Measurements from ENCODE around the gene DLGAP1. TPM values are rescaled to one million over a fixed set of nuclear protein-coding genes. Genes with fewer than 3 reads are reported as not detected.

DLGAP1 gene
- total and polyA plus RNA-seq, 10 donors = 0.11 to 6.0 (median 2.1) TPM

DNA sequence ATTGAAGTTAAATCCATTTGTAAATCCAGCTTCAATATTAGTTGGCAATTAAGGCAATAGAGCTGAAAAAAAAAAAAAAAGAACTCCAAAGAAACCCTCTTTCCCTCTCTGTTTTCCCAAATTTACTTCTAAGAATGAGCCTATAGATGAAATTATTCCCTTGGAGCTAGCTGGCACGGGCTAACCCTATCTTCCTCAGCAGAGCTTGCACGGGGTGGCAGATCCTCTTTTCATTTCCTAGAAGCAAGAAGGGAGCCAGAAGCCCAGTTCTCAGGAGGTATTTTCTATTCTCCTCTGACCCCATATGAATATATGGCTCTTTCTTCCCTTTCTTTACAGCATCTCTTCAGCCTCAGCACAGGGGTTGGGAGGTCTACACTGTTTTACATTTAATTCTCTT is 579.1 kb downstream of the DLGAP1 start:
- 18 to 41% (median 28%) methylated on average over 2 of the region's 2 CpGs for WGBS, 5 donors
- intact Hi-C loops (cut with DNase I; ENCODE audit: low total_unique reads) = loop anchor here (10.0 kb wide), 1 partner anchor 171 kb away; no protein-coding TSS in a partner anchor
- TF ChIP-seq POLR2A (IDR thresholded peaks at IDR 0.05) (no peak), POLR2AphosphoS5 (IDR thresholded peaks at IDR 0.05) (no peak)
- TF ChIP-seq, protein P1, sequence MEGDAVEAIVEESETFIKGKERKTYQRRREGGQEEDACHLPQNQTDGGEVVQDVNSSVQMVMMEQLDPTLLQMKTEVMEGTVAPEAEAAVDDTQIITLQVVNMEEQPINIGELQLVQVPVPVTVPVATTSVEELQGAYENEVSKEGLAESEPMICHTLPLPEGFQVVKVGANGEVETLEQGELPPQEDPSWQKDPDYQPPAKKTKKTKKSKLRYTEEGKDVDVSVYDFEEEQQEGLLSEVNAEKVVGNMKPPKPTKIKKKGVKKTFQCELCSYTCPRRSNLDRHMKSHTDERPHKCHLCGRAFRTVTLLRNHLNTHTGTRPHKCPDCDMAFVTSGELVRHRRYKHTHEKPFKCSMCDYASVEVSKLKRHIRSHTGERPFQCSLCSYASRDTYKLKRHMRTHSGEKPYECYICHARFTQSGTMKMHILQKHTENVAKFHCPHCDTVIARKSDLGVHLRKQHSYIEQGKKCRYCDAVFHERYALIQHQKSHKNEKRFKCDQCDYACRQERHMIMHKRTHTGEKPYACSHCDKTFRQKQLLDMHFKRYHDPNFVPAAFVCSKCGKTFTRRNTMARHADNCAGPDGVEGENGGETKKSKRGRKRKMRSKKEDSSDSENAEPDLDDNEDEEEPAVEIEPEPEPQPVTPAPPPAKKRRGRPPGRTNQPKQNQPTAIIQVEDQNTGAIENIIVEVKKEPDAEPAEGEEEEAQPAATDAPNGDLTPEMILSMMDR (IDR thresholded peaks at IDR 0.05 in 8 of 11, conservative IDR thresholded peaks at IDR 0.05 in 3 of 11) = no peak

DNA sequence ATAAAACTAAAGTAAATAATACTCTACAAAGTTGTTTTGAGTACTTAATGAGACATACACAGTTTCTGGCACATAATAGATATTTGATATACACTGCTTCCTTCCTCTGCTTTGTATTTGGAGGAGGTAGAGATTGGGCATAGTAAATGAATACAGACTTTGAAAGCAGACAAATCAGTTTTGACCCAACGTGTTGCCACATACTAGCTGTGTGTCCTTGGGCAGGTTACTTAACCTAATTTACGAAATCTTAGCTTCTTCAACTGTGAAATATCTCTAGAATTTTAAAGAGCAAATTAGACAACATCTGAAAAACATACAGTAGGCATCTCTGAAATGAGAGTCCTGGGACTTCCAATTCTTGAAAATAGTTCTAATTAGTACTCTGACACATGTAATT is 579.7 kb downstream of the DLGAP1 start:
- intact Hi-C loops (cut with DNase I; ENCODE audit: low total_unique reads) = loop anchor here (10.0 kb wide), 1 partner anchor 171 kb away; no protein-coding TSS in a partner anchor
- no peak overlapping the region for H3K27ac ChIP-seq

More for the DNA sequence above, 579.1 kb downstream of the DLGAP1 start:
- Histone ChIP-seq H3K4me3 (no peak overlapping the region), H3K36me3 (no peaks in the 10 kb centered on the region), H3K27ac (no peak overlapping the region), H3K9me3 (no peaks in the 10 kb centered on the region), H3K4me1 (peaks cover 0 to 32% (median 2%) of the 10 kb centered on the region in 6 donors), H3K27me3 (replicated peaks in 1 of 7) (peaks cover 0 to 23% (median 0%) of the 10 kb centered on the region in 7 donors)
- DNase-seq = no peak

GRCh38 chr18:3874581-3874980 is 580.5 kb downstream of the DLGAP1 start:
- peaks cover 0 to 32% (median 2%) of the 10 kb centered on the region in 6 donors for H3K4me1 ChIP-seq
- DNase-seq = no peak
- no peaks in the 10 kb centered on the region for H3K36me3 ChIP-seq
- 77 to 83% (median 81%) methylated on average over 3 of the region's 3 CpGs for WGBS, 5 donors
- intact Hi-C loops (cut with DNase I; ENCODE audit: low total_unique reads) = loop anchor here (10.0 kb wide), 1 partner anchor 170 kb away; no protein-coding TSS in a partner anchor
- no peak overlapping the region for H3K27ac ChIP-seq
- H3K9me3 ChIP-seq = no peaks in the 10 kb centered on the region
- TF ChIP-seq POLR2AphosphoS5 (IDR thresholded peaks at IDR 0.05) = no peak
- no peak for TF ChIP-seq POLR2A (IDR thresholded peaks at IDR 0.05)
- TF ChIP-seq, protein P1 (IDR thresholded peaks at IDR 0.05 in 8 of 11, conservative IDR thresholded peaks at IDR 0.05 in 3 of 11) = no peak
- H3K27me3 ChIP-seq (replicated peaks in 1 of 7) = peaks cover 0 to 28% (median 0%) of the 10 kb centered on the region in 7 donors
- H3K4me3 ChIP-seq = no peak overlapping the region

More for the DNA sequence above, 579.7 kb downstream of the DLGAP1 start:
- peaks cover 0 to 28% (median 0%) of the 10 kb centered on the region in 7 donors for H3K27me3 ChIP-seq (replicated peaks in 1 of 7)
- 28 to 88% (median 51%) methylated on average over 2 of the region's 2 CpGs for WGBS, 5 donors
- H3K36me3 ChIP-seq = no peaks in the 10 kb centered on the region
- peaks cover 0 to 32% (median 2%) of the 10 kb centered on the region in 6 donors for H3K4me1 ChIP-seq
- H3K9me3 ChIP-seq = no peaks in the 10 kb centered on the region
- DNase-seq = no peak
- TF ChIP-seq POLR2AphosphoS5 (IDR thresholded peaks at IDR 0.05) (no peak), POLR2A (IDR thresholded peaks at IDR 0.05) (no peak)
- TF ChIP-seq, protein P1 (IDR thresholded peaks at IDR 0.05 in 8 of 11, conservative IDR thresholded peaks at IDR 0.05 in 3 of 11) = no peak
- H3K4me3 ChIP-seq = no peak overlapping the region

DNA sequence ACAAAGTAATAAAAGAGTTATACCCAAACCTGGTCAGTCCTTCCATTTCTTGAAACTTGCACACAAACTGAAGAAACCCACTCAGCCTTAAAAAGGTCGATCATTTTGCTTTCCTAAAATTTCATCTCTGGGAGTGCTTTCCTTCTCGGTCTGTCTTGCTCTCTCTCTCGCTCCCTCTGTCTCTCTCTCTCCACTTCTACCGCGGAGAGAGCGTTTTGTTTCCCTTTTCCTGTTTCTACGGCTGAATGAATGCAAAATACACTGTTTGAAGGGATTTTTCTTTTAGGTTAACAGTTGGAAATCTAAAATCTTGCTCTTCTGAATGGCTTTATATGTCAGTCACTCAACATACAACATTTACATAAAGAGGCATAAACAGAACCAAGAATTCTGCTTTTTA is 581.0 kb downstream of the DLGAP1 start:
- no peak for DNase-seq
- intact Hi-C loops (cut with DNase I; ENCODE audit: low total_unique reads) = loop anchor here (10.0 kb wide), 1 partner anchor 169 kb away; no protein-coding TSS in a partner anchor
- Histone ChIP-seq H3K27me3 (replicated peaks in 1 of 7) (peaks cover 0 to 24% (median 0%) of the 10 kb centered on the region in 7 donors), H3K9me3 (no peaks in the 10 kb centered on the region), H3K4me1 (peaks cover 0 to 32% (median 2%) of the 10 kb centered on the region in 6 donors), H3K4me3 (no peak overlapping the region), H3K27ac (no peak overlapping the region), H3K36me3 (no peaks in the 10 kb centered on the region)
- no peak for TF ChIP-seq POLR2AphosphoS5 (IDR thresholded peaks at IDR 0.05)
- TF ChIP-seq, protein P1 (IDR thresholded peaks at IDR 0.05 in 8 of 11, conservative IDR thresholded peaks at IDR 0.05 in 3 of 11) = no peak
- no peak for TF ChIP-seq POLR2A (IDR thresholded peaks at IDR 0.05)
- 4 to 11% (median 7%) methylated on average over 7 of the region's 7 CpGs for WGBS, 5 donors

All from spleen (tissue), 11 donors.